Uterus (tissue), 4 donors: ENCODE measurements around the gene FAM110A. TPM values are rescaled to one million over a fixed set of nuclear protein-coding genes. Genes with fewer than 3 reads are reported as not detected.
A peak's percentile ranks its signal among the peaks of the same experiment; 100 is the strongest.
"Not testable (repeated sequence)": the region's sequence is repeated elsewhere in the genome, so short reads cannot be mapped to it uniquely, and the experiment has no call there.

ENCODE experiments used
- DNase-seq, 2 donors: peaks; one replicate each; pipeline ENCODE4 v3.0.0-alpha.2; 2019 to 2020
- H3K27ac ChIP-seq, 2 donors: fragments of 200-600 bp; sonication (generic); 1 replicate in 1 of 2; 2 replicates in 1 of 2; pipeline ENCODE4 v1.5.1; 2016 to 2018
- H3K27me3 ChIP-seq, 2 donors: fragments of 200-600 bp; sonication (generic); one replicate each; pipeline ENCODE4 v1.5.1; 2018 to 2019; ENCODE audit warnings: control low read depth in 1 of 2
- H3K36me3 ChIP-seq, 2 donors: fragments of 200-600 bp; sonication (generic); one replicate each; pipeline ENCODE4 v1.5.1; 2019; ENCODE audit warnings: control low read depth in 1 of 2
- H3K4me1 ChIP-seq, 2 donors: fragments of 200-600 bp; sonication (generic); one replicate each; pipeline ENCODE4 v1.5.1; 2018 to 2019; ENCODE audit warnings: control low read depth in 1 of 2
- H3K4me3 ChIP-seq, 2 donors: fragments of 200-600 bp; sonication (generic); 1 replicate in 1 of 2; 2 replicates in 1 of 2; pipeline ENCODE4 v1.5.1; 2018 to 2019; ENCODE audit warnings: mild to moderate bottlenecking in 1 of 2
- H3K9me3 ChIP-seq, 2 donors: fragments of 200-600 bp; sonication (generic); one replicate each; pipeline ENCODE4 v1.5.1; 2019; ENCODE audit warnings: control low read depth in 1 of 2
- CTCF ChIP-seq, 4 experiments: fragments of 200-600 bp in 2 of 4; fragments of 450-650 bp in 2 of 4; sonication (generic) in 2 of 4; IDR thresholded peaks; one replicate each; pipeline ENCODE4 v1.5.1; 2016 to 2019; ENCODE audit warnings: antibody characterized with exemption in 4 of 4, mild to moderate bottlenecking in 2 of 4, moderate library complexity in 1 of 4
- POLR2A ChIP-seq, 2 donors: fragments of 450-650 bp; IDR thresholded peaks; one replicate each; pipeline ENCODE4 v1.6.1; 2016; ENCODE audit warnings: antibody characterized with exemption in 2 of 2, mild to moderate bottlenecking in 1 of 2, moderate library complexity in 1 of 2
- intact Hi-C: fragments of 100-400 bp; cut with DNase I; formaldehyde crosslinking; loops from one replicate; pipeline ENCODE4 v1.15.1; 2023; ENCODE audit warnings: low total_unique reads
- total RNA-seq, 4 donors: library from RNA; depleted of rRNA in 3 of 4; stranded (reverse); fragments of >200 nt in 3 of 4; gene quantifications; one replicate each; pipeline versions ENCODE4 v1.1.0 to v1.2.4, GENCODE V29; 2014 to 2023
- donor health status: DM: yes; HTN: yes; CAD: no.

FAM110A gene
- total RNA-seq, 4 donors from 2014 or later, result 0.59 to 6.2 (median 4.0) TPM

- no peaks in the 10 kb centered on the region for H3K36me3 ChIP-seq
- H3K4me1 ChIP-seq, result peaks cover 0 to 4% of the 10 kb centered on the region in 2 donors
- H3K27ac ChIP-seq, result no peak overlapping the region
- no peak for DNase-seq
- H3K27me3 ChIP-seq, result no peaks in the 10 kb centered on the region
- intact Hi-C loops, result no loop called here
- no peak for TF ChIP-seq CTCF (IDR thresholded peaks at IDR 0.05)
- no peaks in the 10 kb centered on the region for H3K9me3 ChIP-seq
- no peak overlapping the region for H3K4me3 ChIP-seq
Observed at GRCh38 chr20:889106-889505, 55.6 kb downstream of the FAM110A start.

- TF ChIP-seq CTCF (IDR thresholded peaks at IDR 0.05), result no peak
- TF ChIP-seq POLR2A (IDR thresholded peaks at IDR 0.05), result no peak
- no peak for DNase-seq
Observed at GRCh38 chr20:889932-890463, 56.5 kb downstream of the FAM110A start.

GRCh38 chr20:890666-891057, 57.1 kb downstream of the FAM110A start:
- peak overlapping the region; percentile 17 to 39 for H3K27ac ChIP-seq

More at GRCh38 chr20:889932-890463, 56.5 kb downstream of the FAM110A start:
- H3K9me3 ChIP-seq, result no peaks in the 10 kb centered on the region
- peak overlapping the region; percentile 17 to 39 for H3K27ac ChIP-seq
- H3K27me3 ChIP-seq, result no peaks in the 10 kb centered on the region
- H3K4me3 ChIP-seq, result no peak overlapping the region
- peaks cover 0 to under 1% of the 10 kb centered on the region in 2 donors for H3K4me1 ChIP-seq
- no peaks in the 10 kb centered on the region for H3K36me3 ChIP-seq
- intact Hi-C loops, result no loop called here

GRCh38 chr20:891058-891705, 57.7 kb downstream of the FAM110A start:
- no peaks in the 10 kb centered on the region for H3K27me3 ChIP-seq
- no peaks in the 10 kb centered on the region for H3K36me3 ChIP-seq
- H3K4me3 ChIP-seq, result no peak overlapping the region
- no peaks in the 10 kb centered on the region for H3K4me1 ChIP-seq
- TF ChIP-seq POLR2A (IDR thresholded peaks at IDR 0.05) (no peak), CTCF (IDR thresholded peaks at IDR 0.05) (no peak)
- peak overlapping the region; percentile 17 to 39 for H3K27ac ChIP-seq
- no peaks in the 10 kb centered on the region for H3K9me3 ChIP-seq
- peak; percentile 74 to 76 for DNase-seq
- intact Hi-C loops, result no loop called here

More at GRCh38 chr20:890666-891057, 57.1 kb downstream of the FAM110A start:
- no peak for DNase-seq
- no peaks in the 10 kb centered on the region for H3K9me3 ChIP-seq
- H3K27me3 ChIP-seq, result no peaks in the 10 kb centered on the region
- TF ChIP-seq CTCF (IDR thresholded peaks at IDR 0.05) (no peak), POLR2A (IDR thresholded peaks at IDR 0.05) (no peak)
- H3K4me3 ChIP-seq, result no peak overlapping the region
- H3K36me3 ChIP-seq, result no peaks in the 10 kb centered on the region
- H3K4me1 ChIP-seq, result no peaks in the 10 kb centered on the region
- intact Hi-C loops, result no loop called here

- H3K27ac ChIP-seq, result no peak overlapping the region
Observed at GRCh38 chr20:891706-892080, 58.2 kb downstream of the FAM110A start.

GRCh38 chr20:892371-892770, 58.9 kb downstream of the FAM110A start:
- intact Hi-C loops, H3K4me1 ChIP-seq, H3K27me3 ChIP-seq, H3K36me3 ChIP-seq, H3K27ac ChIP-seq, H3K4me3 ChIP-seq, DNase-seq, H3K9me3 ChIP-seq: not testable (repeated sequence)

More at GRCh38 chr20:891706-892080, 58.2 kb downstream of the FAM110A start:
- no peak for TF ChIP-seq CTCF (IDR thresholded peaks at IDR 0.05)
- TF ChIP-seq POLR2A (IDR thresholded peaks at IDR 0.05), result no peak
- DNase-seq, result no peak
- H3K4me3 ChIP-seq, result no peak overlapping the region
- no peaks in the 10 kb centered on the region for H3K36me3 ChIP-seq
- no peaks in the 10 kb centered on the region for H3K4me1 ChIP-seq
- H3K27me3 ChIP-seq, result no peaks in the 10 kb centered on the region
- intact Hi-C loops, result no loop called here
- no peaks in the 10 kb centered on the region for H3K9me3 ChIP-seq
